HEK293 (cell line): ENCODE results near the gene FGF19.
A peak's percentile ranks its signal among the peaks of the same experiment; 100 is the strongest.

ENCODE experiments used
- CTCF ChIA-PET: fragments of 350-600 bp; formaldehyde crosslinking; extraction: SDS; loops from one replicate; lab custom pipeline; 2021; ENCODE audit warnings: antibody characterized with exemption; lab: Yijun Ruan, JAX
- POLR2A ChIA-PET: fragments of 300-600 bp; formaldehyde crosslinking; extraction: SDS; loops from one replicate; lab custom pipeline; 2020; ENCODE audit warnings: antibody characterized with exemption, inconsistent platforms; lab: Yijun Ruan, JAX
- H3K27ac ChIP-seq: fragments of 200-500 bp; sonication (Bioruptor generic); 2 replicates; pipeline ENCODE4 v1.5.1; 2014; ENCODE audit warnings: low read depth, low read length, control low read depth, inconsistent platforms; ENCODE audit errors: extremely low read depth
- H3K36me3 ChIP-seq, 2 experiments: fragments of 200-500 bp in 1 of 2; sonication (Bioruptor generic) in 1 of 2; 1 replicate in 1 of 2; 2 replicates in 1 of 2; pipeline ENCODE4 v1.5.1; 2014 to 2017; ENCODE audit warnings: inconsistent platforms in 2 of 2, low read length in 2 of 2; ENCODE audit not compliant: control insufficient read depth in 2 of 2, insufficient read depth in 1 of 2
- H3K4me1 ChIP-seq: fragments of 200-500 bp; sonication (Bioruptor generic); 2 replicates; pipeline ENCODE4 v1.5.1; 2014; ENCODE audit warnings: mild to moderate bottlenecking, low read length, inconsistent platforms; ENCODE audit not compliant: control insufficient read depth, insufficient read depth
- H3K4me3 ChIP-seq: 2 replicates; pipeline ENCODE4 v1.5.1; 2011; ENCODE audit warnings: low read depth, mild to moderate bottlenecking, control low read depth, low read length, moderate library complexity
- H3K9me3 ChIP-seq: fragments of 200-500 bp; sonication (Bioruptor generic); 2 replicates; pipeline ENCODE4 v1.5.1; 2014; ENCODE audit warnings: low read depth, low read length, inconsistent platforms; ENCODE audit not compliant: control insufficient read depth, insufficient read depth
- BCL11A ChIP-seq: fragments of 450-650 bp; formaldehyde crosslinking; IDR thresholded peaks from 2 replicates; pipeline ENCODE4 v1.5.1; 2016; ENCODE audit warnings: low read depth, missing biosample characterization, missing genetic modification characterization
- GLI2 ChIP-seq: fragments of 450-650 bp; formaldehyde crosslinking; IDR thresholded peaks from 2 replicates; pipeline ENCODE4; 2017; ENCODE audit warnings: missing biosample characterization, missing genetic modification characterization, low read depth, borderline replicate concordance
- GLIS1 ChIP-seq: fragments of 450-650 bp; formaldehyde crosslinking; IDR thresholded peaks from 2 replicates; pipeline ENCODE4 v1.5.1; 2016; ENCODE audit warnings: missing biosample characterization, missing genetic modification characterization
- GLIS2 ChIP-seq: fragments of 450-650 bp; formaldehyde crosslinking; IDR thresholded peaks from 2 replicates; pipeline ENCODE4 v1.5.1; 2016; ENCODE audit warnings: missing biosample characterization, missing genetic modification characterization
- HOXC10 ChIP-seq: sonication (generic); formaldehyde crosslinking; IDR thresholded peaks from 2 replicates; pipeline ENCODE4 v1.8.1; 2023; ENCODE audit warnings: mild to moderate bottlenecking, missing genetic modification reagents
- KLF16 ChIP-seq: fragments of 450-650 bp; formaldehyde crosslinking; IDR thresholded peaks from 2 replicates; pipeline ENCODE4 v1.5.1; 2017; ENCODE audit warnings: missing biosample characterization, missing genetic modification characterization
- KLF7 ChIP-seq: fragments of 450-650 bp; formaldehyde crosslinking; IDR thresholded peaks from 2 replicates; pipeline ENCODE4 v1.5.1; 2016; ENCODE audit warnings: missing biosample characterization, missing genetic modification characterization, borderline replicate concordance
- YY2 ChIP-seq: fragments of 450-650 bp; formaldehyde crosslinking; IDR thresholded peaks from 2 replicates; pipeline ENCODE4 v1.5.1; 2016; ENCODE audit warnings: missing biosample characterization, missing genetic modification characterization
- ZEB2 ChIP-seq: fragments of 450-650 bp; formaldehyde crosslinking; IDR thresholded peaks from 2 replicates; pipeline ENCODE4 v1.5.1; 2016; ENCODE audit warnings: missing biosample characterization, missing genetic modification characterization
- ZFP41 ChIP-seq: fragments of 450-650 bp; formaldehyde crosslinking; IDR thresholded peaks from 2 replicates; pipeline ENCODE4 v1.5.1; 2016; ENCODE audit warnings: missing biosample characterization, missing genetic modification characterization, borderline replicate concordance
- ZIC2 ChIP-seq: fragments of 450-650 bp; formaldehyde crosslinking; IDR thresholded peaks from 2 replicates; pipeline ENCODE4 v1.5.1; 2016; ENCODE audit warnings: missing biosample characterization, missing genetic modification characterization
- ZNF138 ChIP-seq: fragments of 450-650 bp; formaldehyde crosslinking; IDR thresholded peaks from 2 replicates; pipeline ENCODE4 v1.5.1; 2016; ENCODE audit warnings: missing biosample characterization, missing genetic modification characterization, borderline replicate concordance
- ZNF266 ChIP-seq: fragments of 450-650 bp; formaldehyde crosslinking; IDR thresholded peaks from 2 replicates; pipeline ENCODE4 v1.5.1; 2016; ENCODE audit warnings: missing biosample characterization, missing genetic modification characterization, low read depth
- ZNF335 ChIP-seq: fragments of 450-650 bp; formaldehyde crosslinking; conservative IDR thresholded peaks from 2 replicates; pipeline ENCODE4 v1.5.1; 2016; ENCODE audit warnings: missing biosample characterization, missing genetic modification characterization
- ZNF561 ChIP-seq: fragments of 450-650 bp; IDR thresholded peaks from 2 replicates; pipeline ENCODE4 v1.5.1; 2018; ENCODE audit warnings: missing biosample characterization, missing genetic modification characterization, borderline replicate concordance
- ZNF600 ChIP-seq: fragments of 450-650 bp; formaldehyde crosslinking; IDR thresholded peaks from 2 replicates; pipeline ENCODE4 v1.5.1; 2016; ENCODE audit warnings: missing biosample characterization, missing genetic modification characterization
- ZNF660 ChIP-seq: fragments of 450-650 bp; IDR thresholded peaks from 2 replicates; pipeline ENCODE4 v1.5.1; 2018; ENCODE audit warnings: missing biosample characterization, mild to moderate bottlenecking, missing genetic modification characterization
- ZNF76 ChIP-seq: fragments of 450-650 bp; formaldehyde crosslinking; IDR thresholded peaks from 2 replicates; pipeline ENCODE4; 2016; ENCODE audit warnings: low read depth, missing biosample characterization, missing genetic modification characterization, borderline replicate concordance
- ZNF792 ChIP-seq: fragments of 450-650 bp; formaldehyde crosslinking; IDR thresholded peaks from 2 replicates; pipeline ENCODE4 v1.5.1; 2016; ENCODE audit warnings: missing biosample characterization, missing genetic modification characterization
- ZNF837 ChIP-seq: fragments of 450-650 bp; formaldehyde crosslinking; IDR thresholded peaks from 2 replicates; pipeline ENCODE4 v1.5.1; 2016; ENCODE audit warnings: missing biosample characterization, missing genetic modification characterization
- ZXDB ChIP-seq: fragments of 450-650 bp; formaldehyde crosslinking; IDR thresholded peaks from 2 replicates; pipeline ENCODE4 v1.5.1; 2016; ENCODE audit warnings: missing biosample characterization, missing genetic modification characterization
- TF ChIP-seq, protein P1 (sequence below): IDR thresholded peaks from 2 replicates; pipeline ENCODE4 v1.6.1; 2011; ENCODE audit warnings: mild to moderate bottlenecking, low read depth, low read length, borderline replicate concordance
- TF ChIP-seq, protein P2 (sequence below): fragments of 450-650 bp; formaldehyde crosslinking; IDR thresholded peaks from 2 replicates; pipeline ENCODE4 v1.5.1; 2016; ENCODE audit warnings: missing biosample characterization, missing genetic modification characterization

The FGF19 gene

DNA sequence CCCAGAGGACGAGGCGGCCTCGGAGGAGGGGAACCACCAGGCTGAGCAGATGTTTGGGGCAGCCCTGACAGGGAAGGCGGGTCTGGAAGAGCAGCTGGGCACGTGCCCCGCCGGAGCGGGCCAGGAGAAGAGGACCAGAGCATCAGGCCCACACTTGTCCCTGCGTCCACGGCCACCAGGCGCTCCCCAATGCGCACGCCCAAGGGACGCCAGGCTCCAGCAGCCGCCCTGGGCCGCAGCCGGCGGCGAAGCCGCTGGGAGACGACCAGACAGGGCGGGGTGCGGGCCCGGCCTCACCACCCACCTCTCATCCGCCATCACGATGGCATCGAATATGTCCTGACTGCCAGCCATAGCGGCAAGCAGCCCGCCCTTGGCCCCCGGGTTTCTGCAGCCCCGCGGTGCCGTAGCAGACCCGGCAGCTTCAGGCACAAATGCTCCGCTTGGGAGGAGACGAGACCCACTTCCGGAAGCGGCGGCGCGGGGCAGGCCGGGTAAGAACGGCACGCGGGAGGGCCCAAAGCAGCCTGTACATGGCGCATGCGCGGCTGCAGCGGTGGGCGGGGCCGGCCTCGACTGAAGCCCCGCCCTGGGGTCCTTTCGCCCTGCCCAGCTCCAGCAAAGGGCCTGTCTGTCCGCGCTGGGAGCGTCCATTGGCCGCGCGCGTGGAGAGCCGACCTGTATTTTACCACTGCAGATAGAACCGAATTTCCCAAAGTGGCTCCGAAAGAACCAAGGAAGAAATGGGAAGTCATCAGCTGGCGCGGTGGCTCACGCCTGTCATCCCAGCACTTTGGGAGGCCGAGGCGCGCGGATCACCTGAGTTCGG lies 28.7 kb downstream of the FGF19 start, which contains the start of gene LTO1 (continued):
- TF ChIP-seq ZNF792 (tag by site-specific recombination) = 0 out of 2 replicates have a peak, but pooled peaks have one; percentile 22
- peak; percentile 44; the same call in 1 of the 2 replicates for TF ChIP-seq ZEB2 (tag by site-specific recombination)
- TF ChIP-seq ZFP41 (tag by site-specific recombination) = no peak
- TF ChIP-seq ZNF266 (tag by site-specific recombination) = no peak
- peak; percentile 39; the same call in 1 of the 2 replicates for TF ChIP-seq YY2 (tag by site-specific recombination)
- TF ChIP-seq ZNF837 = no peak
- peak; percentile 58; the same call in 1 of the 2 replicates for TF ChIP-seq ZNF600 (tag by site-specific recombination)
- 0 out of 2 replicates have a peak, but pooled peaks have one; percentile 46 for TF ChIP-seq BCL11A

DNA sequence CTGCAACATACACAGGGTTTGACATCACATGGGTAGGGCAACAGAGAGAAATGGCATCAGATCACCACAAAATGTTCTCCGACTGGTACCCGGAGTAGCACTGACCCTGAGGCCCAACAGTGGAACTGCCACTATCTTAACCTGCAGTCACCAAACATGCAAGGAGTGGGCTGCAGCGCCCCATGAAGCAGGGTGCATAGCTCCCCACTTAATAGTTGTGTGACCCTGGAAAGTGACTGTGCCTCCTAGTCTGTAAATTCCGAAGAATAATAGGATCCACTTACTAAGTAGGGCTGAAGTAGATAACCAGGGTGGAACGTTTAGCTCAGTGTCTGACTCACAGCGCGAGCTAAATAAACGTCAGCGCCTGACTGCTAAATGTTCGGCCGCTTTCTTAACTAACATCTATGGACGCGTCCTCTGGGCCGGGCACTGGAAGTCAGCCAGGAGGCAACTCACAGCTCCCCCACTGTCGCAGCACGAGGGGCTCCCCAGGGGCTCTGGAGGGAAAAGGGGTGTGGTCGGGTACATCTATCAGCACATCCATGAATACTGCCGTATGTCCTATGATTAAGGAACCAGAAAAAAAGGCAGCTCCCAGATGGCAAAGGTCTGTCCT lies 29.4 kb downstream of the FGF19 start:
- H3K27ac ChIP-seq = peak overlapping the region; percentile 67
- H3K4me3 ChIP-seq = peak overlapping the region; percentile 92
- H3K4me1 ChIP-seq = peaks cover 4% of the 10 kb centered on the region; the same call in 1 of the 2 replicates
- peaks cover 3 to 36% of the 10 kb centered on the region in 2 experiments; a peak in 2 of 3 replicates for H3K36me3 ChIP-seq
- POLR2A ChIA-PET = interaction anchor here (0.7 to 1.6 kb wide), 9 partner anchors 8 to 626 kb away, joined by 3 to 6 read pairs (median 4); partner anchors contain the start of gene TPCN2
- TF ChIP-seq GLIS2 (tag by site-specific recombination) (peak; percentile 65), ZNF660 (0 out of 2 replicates have a peak, but pooled peaks have one; percentile 29), KLF16 (tag by site-specific recombination) (no peak), ZXDB (tag by site-specific recombination) (no peak), GLI2 (tag by site-specific recombination) (no peak), ZNF138 (tag by site-specific recombination) (no peak), ZNF561 (tag by site-specific recombination) (no peak), ZIC2 (tag by site-specific recombination) (peak; percentile 74), ZNF76 (tag by site-specific recombination) (no peak), GLIS1 (tag by site-specific recombination) (peak; percentile 59), KLF7 (tag by site-specific recombination) (no peak), ZNF335 (tag by site-specific recombination) (peak; percentile 50), HOXC10 (CRISPR knock-in tag) (no peak)
- TF ChIP-seq, protein P1, sequence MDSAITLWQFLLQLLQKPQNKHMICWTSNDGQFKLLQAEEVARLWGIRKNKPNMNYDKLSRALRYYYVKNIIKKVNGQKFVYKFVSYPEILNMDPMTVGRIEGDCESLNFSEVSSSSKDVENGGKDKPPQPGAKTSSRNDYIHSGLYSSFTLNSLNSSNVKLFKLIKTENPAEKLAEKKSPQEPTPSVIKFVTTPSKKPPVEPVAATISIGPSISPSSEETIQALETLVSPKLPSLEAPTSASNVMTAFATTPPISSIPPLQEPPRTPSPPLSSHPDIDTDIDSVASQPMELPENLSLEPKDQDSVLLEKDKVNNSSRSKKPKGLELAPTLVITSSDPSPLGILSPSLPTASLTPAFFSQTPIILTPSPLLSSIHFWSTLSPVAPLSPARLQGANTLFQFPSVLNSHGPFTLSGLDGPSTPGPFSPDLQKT = no peak
- TF ChIP-seq, protein P2, sequence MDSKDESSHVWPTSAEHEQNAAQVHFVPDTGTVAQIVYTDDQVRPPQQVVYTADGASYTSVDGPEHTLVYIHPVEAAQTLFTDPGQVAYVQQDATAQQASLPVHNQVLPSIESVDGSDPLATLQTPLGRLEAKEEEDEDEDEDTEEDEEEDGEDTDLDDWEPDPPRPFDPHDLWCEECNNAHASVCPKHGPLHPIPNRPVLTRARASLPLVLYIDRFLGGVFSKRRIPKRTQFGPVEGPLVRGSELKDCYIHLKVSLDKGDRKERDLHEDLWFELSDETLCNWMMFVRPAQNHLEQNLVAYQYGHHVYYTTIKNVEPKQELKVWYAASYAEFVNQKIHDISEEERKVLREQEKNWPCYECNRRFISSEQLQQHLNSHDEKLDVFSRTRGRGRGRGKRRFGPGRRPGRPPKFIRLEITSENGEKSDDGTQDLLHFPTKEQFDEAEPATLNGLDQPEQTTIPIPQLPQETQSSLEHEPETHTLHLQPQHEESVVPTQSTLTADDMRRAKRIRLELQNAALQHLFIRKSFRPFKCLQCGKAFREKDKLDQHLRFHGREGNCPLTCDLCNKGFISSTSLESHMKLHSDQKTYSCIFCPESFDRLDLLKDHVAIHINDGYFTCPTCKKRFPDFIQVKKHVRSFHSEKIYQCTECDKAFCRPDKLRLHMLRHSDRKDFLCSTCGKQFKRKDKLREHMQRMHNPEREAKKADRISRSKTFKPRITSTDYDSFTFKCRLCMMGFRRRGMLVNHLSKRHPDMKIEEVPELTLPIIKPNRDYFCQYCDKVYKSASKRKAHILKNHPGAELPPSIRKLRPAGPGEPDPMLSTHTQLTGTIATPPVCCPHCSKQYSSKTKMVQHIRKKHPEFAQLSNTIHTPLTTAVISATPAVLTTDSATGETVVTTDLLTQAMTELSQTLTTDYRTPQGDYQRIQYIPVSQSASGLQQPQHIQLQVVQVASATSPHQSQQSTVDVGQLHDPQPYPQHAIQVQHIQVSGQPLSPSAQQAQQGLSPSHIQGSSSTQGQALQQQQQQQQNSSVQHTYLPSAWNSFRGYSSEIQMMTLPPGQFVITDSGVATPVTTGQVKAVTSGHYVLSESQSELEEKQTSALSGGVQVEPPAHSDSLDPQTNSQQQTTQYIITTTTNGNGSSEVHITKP = peak; percentile 76; the same call in 1 of the 2 replicates
- CTCF ChIA-PET = interaction anchor here (0.6 to 2.0 kb wide), 10 partner anchors 10 to 713 kb away, joined by 3 to 8 read pairs (median 4); no protein-coding TSS in a partner anchor
- H3K9me3 ChIP-seq = no peaks in the 10 kb centered on the region
